Mucosa of descending colon (tissue), 3 donors: ENCODE measurements around the gene HIKESHI. TPM values are rescaled to one million over a fixed set of nuclear protein-coding genes. Genes with fewer than 3 reads are reported as not detected.

Source experiments
- ATAC-seq: fragments of 200-7000 bp; cut with Tn5 transposase; one replicate; pipeline ENCODE4 v1.9.1; 2020; ENCODE audit warnings: mild to moderate bottlenecking, moderate library complexity
- DNase-seq, 3 donors: peaks; one replicate each; pipeline ENCODE4 v3.0.0-alpha.2; 2020
- H3K36me3 ChIP-seq: fragments of 200-600 bp; one replicate; pipeline ENCODE4 v1.8.0; 2021; ENCODE audit warnings: low read depth, mild to moderate bottlenecking
- H3K4me1 ChIP-seq: fragments of 200-600 bp; one replicate; pipeline ENCODE4 v1.8.0; 2021; ENCODE audit warnings: low read depth, mild to moderate bottlenecking
- H3K4me3 ChIP-seq: fragments of 200-600 bp; one replicate; pipeline ENCODE4 v1.8.0; 2021; ENCODE audit warnings: mild to moderate bottlenecking
- H3K9me3 ChIP-seq: fragments of 200-600 bp; one replicate; pipeline ENCODE4 v1.8.0; 2021; ENCODE audit warnings: mild to moderate bottlenecking
- intact Hi-C, 2 donors: fragments of 100-400 bp; cut with DNase I in 1 of 2; cut with micrococcal nuclease in 1 of 2; formaldehyde crosslinking; loops; one replicate each; pipeline versions ENCODE4 v1.11.0 to v1.11.1; 2022; cut with DNase I, micrococcal nuclease
- total RNA-seq, 3 donors: library from RNA; stranded (reverse); fragmentation: NEBNext Ultra II Directional in 2 of 3; extraction: Animal tissue kit (Norgen Biotek cat#: 25700) in 2 of 3; gene quantifications; one replicate each; pipeline versions ENCODE4 v1.2.1 to v1.2.4, GENCODE V29; 2021 to 2023
- TF ChIP-seq, protein P1 (sequence below): fragments of 200-600 bp; IDR thresholded peaks from one replicate; pipeline ENCODE4 v1.8.0; 2022; ENCODE audit warnings: antibody characterized with exemption, mild to moderate bottlenecking
- donor health status: DM: no; HTN: no; CAD: no; lungs with moderate emphysema.
- donor health status: DM: no; HTN: no; CAD: no.
- donor health status: DM: no; HTN: yes; CAD: no.

Gene HIKESHI
- total RNA-seq, 3 donors from 2014 or later = 11.6 to 32.0 (median 18.8) TPM

DNA sequence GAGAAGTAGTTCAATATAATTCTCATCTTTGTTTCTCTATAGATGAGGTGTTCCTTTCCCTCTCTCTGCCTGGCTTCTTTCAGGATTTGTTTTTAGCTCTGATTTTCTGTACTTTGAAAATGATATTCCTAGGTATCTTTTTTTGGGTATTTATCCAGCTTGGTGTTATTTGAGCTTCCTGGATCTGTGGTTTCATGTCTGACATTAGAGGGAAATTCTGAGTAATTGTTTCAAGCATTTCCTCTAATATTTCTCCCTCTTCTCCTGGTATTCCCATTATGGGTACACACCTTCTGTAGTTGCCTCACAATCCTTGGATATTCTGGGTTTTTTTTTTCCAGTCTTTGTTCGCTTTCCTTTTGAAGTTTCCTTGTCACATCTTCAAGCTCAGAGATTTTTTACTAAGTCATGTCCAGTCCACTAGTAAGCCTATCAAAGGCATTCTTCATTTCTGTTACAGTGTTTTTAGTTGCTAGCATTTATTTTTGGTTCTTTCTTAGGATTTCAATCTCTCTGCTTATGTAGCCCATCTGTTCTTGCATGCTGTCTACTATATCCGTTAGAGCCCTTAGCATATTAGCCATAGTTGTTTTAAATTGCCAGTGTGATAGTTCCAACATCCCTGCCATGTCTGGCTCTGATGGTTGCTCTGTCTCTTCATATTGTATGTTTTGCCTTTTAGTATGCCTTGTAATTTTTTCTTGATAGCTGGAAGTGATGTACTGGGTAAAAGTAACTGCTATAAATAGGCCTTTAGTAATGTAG, 78.4 kb downstream of the HIKESHI start:
- H3K4me3 ChIP-seq = no peak overlapping the region
- DNase-seq (no peak), ATAC-seq (no peak)
- no peaks in the 10 kb centered on the region for H3K36me3 ChIP-seq
- TF ChIP-seq, protein P1, sequence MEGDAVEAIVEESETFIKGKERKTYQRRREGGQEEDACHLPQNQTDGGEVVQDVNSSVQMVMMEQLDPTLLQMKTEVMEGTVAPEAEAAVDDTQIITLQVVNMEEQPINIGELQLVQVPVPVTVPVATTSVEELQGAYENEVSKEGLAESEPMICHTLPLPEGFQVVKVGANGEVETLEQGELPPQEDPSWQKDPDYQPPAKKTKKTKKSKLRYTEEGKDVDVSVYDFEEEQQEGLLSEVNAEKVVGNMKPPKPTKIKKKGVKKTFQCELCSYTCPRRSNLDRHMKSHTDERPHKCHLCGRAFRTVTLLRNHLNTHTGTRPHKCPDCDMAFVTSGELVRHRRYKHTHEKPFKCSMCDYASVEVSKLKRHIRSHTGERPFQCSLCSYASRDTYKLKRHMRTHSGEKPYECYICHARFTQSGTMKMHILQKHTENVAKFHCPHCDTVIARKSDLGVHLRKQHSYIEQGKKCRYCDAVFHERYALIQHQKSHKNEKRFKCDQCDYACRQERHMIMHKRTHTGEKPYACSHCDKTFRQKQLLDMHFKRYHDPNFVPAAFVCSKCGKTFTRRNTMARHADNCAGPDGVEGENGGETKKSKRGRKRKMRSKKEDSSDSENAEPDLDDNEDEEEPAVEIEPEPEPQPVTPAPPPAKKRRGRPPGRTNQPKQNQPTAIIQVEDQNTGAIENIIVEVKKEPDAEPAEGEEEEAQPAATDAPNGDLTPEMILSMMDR = no peak
- intact Hi-C loops = no loop called here
- H3K4me1 ChIP-seq = no peaks in the 10 kb centered on the region
- H3K9me3 ChIP-seq = no peaks in the 10 kb centered on the region

DNA sequence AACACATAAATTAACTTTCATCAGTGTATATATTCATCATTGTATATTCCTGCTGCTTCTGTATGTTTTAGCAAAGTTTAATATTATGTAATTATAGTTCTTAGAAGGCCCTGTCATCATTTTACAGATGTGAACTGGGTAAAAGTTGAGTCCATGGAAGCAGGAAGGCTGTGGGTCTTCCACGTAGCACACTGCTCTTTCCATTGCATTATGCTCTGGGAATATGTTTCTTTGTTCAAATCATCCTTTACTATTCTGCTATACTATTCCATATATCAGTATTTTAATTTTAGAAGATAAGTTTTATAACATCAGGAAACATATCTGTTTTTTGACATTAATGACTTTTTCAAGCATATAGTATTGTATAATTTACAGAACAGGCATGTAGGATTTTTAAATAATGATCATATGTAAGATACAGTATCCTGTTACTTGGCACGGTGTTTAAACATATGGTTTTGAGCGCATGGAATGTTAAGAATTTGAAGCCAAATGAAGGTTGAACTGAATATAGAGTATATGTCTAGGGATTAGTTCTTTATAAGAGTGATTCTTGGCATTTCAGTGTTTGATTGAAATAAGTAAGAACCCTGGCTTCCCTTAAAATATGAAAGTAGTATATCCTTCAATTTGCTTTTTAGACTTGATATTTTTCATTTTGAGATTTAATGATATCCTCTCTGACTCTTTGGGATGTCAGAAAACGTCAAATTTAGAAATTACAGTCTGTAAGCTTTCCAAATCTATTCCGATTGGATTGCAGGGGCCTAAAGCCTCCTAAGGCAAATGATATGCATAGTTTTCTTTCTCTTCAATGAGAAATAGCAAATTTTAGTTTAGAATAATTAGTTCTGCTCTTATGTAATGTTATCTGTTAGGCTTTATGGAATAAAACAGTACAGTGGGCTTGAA, 81.3 kb downstream of the HIKESHI start:
- TF ChIP-seq, protein P1 = no peak
- Histone ChIP-seq H3K4me3 (no peak overlapping the region), H3K4me1 (no peaks in the 10 kb centered on the region), H3K36me3 (no peaks in the 10 kb centered on the region), H3K9me3 (no peaks in the 10 kb centered on the region)
- DNase-seq = no peak
- intact Hi-C loops = no loop called here
- ATAC-seq = no peak

DNA sequence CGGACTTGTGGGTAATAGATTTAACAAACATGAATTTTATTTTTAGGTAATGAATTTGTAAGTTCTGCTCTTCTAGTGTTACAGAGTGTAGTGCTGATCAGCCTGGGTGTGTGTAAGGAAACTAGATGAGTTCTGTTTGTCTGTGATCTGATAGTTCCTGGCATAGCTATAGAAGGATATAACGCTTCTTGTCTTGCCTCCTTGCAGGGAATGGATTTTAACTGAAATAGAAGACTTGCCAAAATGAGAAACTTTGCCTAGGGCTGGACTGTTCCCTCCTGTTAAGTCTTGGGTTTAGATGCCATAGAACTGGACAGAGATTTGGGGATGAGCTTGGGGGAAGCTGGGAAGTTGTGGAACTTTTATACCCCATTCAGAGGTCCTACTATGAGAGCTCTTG, 84.2 kb downstream of the HIKESHI start:
- H3K4me3 ChIP-seq = no peak overlapping the region
- intact Hi-C loops = no loop called here
- TF ChIP-seq, protein P1 = no peak
- H3K9me3 ChIP-seq = no peaks in the 10 kb centered on the region
- H3K36me3 ChIP-seq = no peaks in the 10 kb centered on the region
- no peaks in the 10 kb centered on the region for H3K4me1 ChIP-seq
- DNase-seq (no peak), ATAC-seq (no peak)

DNA sequence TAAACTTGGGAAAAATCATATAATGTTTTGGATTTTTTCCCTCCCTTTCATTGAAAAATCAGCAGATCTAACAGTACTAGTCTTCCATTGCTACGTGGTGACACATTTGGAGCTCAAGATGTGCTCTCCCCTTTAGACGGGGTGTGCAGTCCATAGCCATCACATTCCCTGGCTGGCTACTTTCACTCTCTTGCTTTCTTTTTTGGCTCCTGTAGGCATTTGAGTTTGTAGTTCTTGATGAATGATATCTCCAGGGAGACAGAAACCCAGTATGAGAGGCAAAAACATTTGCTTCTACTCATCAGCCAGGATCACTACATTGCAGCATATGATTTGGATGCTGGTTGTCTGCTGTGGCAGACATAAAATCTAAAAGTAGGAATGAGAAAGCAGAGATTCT, 84.7 kb downstream of the HIKESHI start:
- DNase-seq (no peak), ATAC-seq (no peak)
- no peaks in the 10 kb centered on the region for H3K9me3 ChIP-seq
- no peaks in the 10 kb centered on the region for H3K36me3 ChIP-seq
- intact Hi-C loops = no loop called here
- TF ChIP-seq, protein P1 = no peak
- no peak overlapping the region for H3K4me3 ChIP-seq
- H3K4me1 ChIP-seq = no peaks in the 10 kb centered on the region

DNA sequence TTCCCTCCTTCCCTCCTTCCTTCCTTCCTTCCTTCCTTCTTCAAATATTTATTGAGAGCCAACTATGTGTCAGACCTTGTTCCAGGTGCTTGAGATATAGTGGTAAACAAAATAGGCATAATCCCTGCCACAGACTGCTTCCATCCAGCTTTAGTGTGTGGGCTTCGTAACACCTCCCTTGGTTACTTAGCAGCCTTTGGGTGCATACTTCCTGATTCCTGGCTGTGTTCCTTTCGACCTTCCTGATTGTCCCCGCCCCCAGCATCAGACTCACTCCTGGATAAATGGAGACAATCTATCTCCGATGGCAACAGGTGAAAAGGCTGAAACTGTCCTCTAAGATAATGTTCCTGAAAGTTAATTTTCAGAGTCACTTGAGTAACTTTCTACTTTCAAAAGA, 86.2 kb downstream of the HIKESHI start:
- TF ChIP-seq, protein P1 = no peak
- Histone ChIP-seq H3K36me3 (no peaks in the 10 kb centered on the region), H3K4me1 (no peaks in the 10 kb centered on the region), H3K4me3 (no peak overlapping the region), H3K9me3 (no peaks in the 10 kb centered on the region)
- ATAC-seq (peak; percentile 60), DNase-seq (peak in 1 of 3 donors; percentile 15)
- intact Hi-C loops = no loop called here
